WI38 (cell line): ENCODE results near the gene NID2.

Source experiments
- H3K4me3 ChIP-seq: 2 replicates; pipeline ENCODE4 v1.5.1; 2011; ENCODE audit warnings: low read depth, mild to moderate bottlenecking, control low read depth, low read length
- TF ChIP-seq, protein P1 (sequence below): IDR thresholded peaks from 2 replicates; pipeline ENCODE4 v1.5.1; 2012; ENCODE audit warnings: low read depth, mild to moderate bottlenecking, control low read depth, low read length

NID2 gene

GRCh38 chr14:52068615-52069306 is at the start of gene NID2:
Gene NID2 (minus strand): TSS chr14:52069059. CDS start chr14:52068994, 65 bp downstream.
- TF ChIP-seq, protein P1, sequence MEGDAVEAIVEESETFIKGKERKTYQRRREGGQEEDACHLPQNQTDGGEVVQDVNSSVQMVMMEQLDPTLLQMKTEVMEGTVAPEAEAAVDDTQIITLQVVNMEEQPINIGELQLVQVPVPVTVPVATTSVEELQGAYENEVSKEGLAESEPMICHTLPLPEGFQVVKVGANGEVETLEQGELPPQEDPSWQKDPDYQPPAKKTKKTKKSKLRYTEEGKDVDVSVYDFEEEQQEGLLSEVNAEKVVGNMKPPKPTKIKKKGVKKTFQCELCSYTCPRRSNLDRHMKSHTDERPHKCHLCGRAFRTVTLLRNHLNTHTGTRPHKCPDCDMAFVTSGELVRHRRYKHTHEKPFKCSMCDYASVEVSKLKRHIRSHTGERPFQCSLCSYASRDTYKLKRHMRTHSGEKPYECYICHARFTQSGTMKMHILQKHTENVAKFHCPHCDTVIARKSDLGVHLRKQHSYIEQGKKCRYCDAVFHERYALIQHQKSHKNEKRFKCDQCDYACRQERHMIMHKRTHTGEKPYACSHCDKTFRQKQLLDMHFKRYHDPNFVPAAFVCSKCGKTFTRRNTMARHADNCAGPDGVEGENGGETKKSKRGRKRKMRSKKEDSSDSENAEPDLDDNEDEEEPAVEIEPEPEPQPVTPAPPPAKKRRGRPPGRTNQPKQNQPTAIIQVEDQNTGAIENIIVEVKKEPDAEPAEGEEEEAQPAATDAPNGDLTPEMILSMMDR = no peak
- peak within 1 kb of the TSS; percentile 90 for H3K4me3 ChIP-seq

DNA sequence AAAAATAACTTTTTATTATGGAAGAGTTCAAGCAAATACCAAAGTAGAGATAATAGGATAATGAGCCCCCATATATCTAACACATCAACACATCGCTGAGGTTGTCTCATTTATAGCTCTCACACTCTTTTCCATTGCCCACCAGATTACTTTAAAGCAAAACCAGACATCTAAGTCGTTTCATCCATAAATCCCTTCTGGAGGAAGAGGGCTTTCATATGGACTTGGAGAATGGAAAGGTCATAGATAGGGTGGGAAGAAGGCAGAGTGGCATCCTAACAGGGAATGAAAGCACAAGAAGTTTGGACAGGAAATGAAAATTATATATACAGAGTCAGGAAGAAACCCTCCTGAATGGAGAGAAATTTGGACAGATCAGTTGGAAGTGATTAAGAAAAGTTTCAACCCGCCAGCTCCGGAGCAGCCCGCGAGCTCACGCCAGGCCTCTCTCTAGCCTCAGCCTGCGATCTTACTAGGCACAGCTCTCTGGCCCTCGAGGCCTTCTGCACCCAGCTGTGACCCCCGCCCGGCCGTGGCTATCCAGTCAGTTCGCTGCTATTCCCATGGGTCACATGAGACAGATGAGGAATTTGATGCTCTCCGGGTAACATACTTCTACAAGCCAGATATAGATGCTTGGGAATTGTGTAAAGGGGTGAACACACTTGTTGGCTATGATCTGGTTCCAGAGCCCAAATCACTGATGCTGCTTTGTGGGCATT is 48.4 kb upstream of the NID2 start:
- H3K4me3 ChIP-seq = no peak overlapping the region
- TF ChIP-seq, protein P1 = no peak

DNA sequence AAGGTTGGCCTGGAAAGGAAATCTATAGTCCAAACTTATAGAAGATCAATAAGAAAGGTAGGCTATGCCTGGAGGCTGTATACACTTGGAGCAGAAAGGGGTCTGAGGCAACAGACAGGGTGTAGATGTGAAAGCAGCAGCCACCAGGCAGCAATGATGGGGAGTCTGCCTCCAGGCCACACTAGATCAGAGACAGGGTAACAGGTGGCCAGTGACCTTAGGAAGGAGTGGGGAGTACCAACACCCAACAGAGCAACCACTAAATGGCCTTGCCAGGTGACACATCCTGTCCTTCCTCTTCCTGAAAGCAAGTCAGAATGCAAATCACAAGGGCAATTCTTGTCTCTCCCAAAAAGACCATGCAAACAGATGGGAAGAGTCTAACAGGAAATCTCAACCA is 46.4 kb upstream of the NID2 start:
- H3K4me3 ChIP-seq = no peak overlapping the region
- TF ChIP-seq, protein P1 = no peak

GRCh38 chr14:52112336-52113018 is 43.6 kb upstream of the NID2 start:
- TF ChIP-seq, protein P1 = no peak

GRCh38 chr14:52111583-52111982 is 42.7 kb upstream of the NID2 start:
- no peak overlapping the region for H3K4me3 ChIP-seq
- TF ChIP-seq, protein P1 = no peak

More at GRCh38 chr14:52112336-52113018, 43.6 kb upstream of the NID2 start:
- H3K4me3 ChIP-seq = no peak overlapping the region

GRCh38 chr14:52110441-52111086 is 41.7 kb upstream of the NID2 start:
- TF ChIP-seq, protein P1 = no peak
- H3K4me3 ChIP-seq = peak overlapping the region; percentile 21; the same call in 1 of the 2 replicates
